SK-N-MC (cell line): ENCODE results near the gene FBXW7.

Experiments used
- EZH2 ChIP-seq: fragments of 200-600 bp; sonication (generic); IDR thresholded peaks from one replicate; pipeline ENCODE4 v1.6.1; 2017; ENCODE audit warnings: antibody characterized with exemption
- FOXP2 ChIP-seq: optimal IDR thresholded peaks from 2 replicates; pipeline ENCODE3; 2011; ENCODE audit warnings: mild to moderate bottlenecking, moderate library complexity; ENCODE audit not compliant: insufficient read depth; ENCODE audit errors: extremely low read length, control extremely low read depth
- POLR2AphosphoS5 ChIP-seq: IDR thresholded peaks from 2 replicates; pipeline ENCODE4 v1.6.1; 2012; ENCODE audit warnings: mild to moderate bottlenecking, low read depth, low read length, borderline replicate concordance

- TF ChIP-seq POLR2AphosphoS5: no peak
- TF ChIP-seq EZH2: no peak
- no peak for TF ChIP-seq FOXP2
Measured at GRCh38 chr4:152522754-152523153, 13.1 kb downstream of the FBXW7 start.
